Lower lobe of right lung (tissue), 2 donors: Measurements from ENCODE around the gene LETMD1. TPM values are rescaled to one million over a fixed set of nuclear protein-coding genes. Genes with fewer than 3 reads are reported as not detected.

Source experiments
- ATAC-seq, 2 donors: fragments of 200-7000 bp; cut with Tn5 transposase; one replicate each; pipeline ENCODE4 v1.9.1; 2020 to 2022; ENCODE audit warnings: mild to moderate bottlenecking in 2 of 2, moderate library complexity in 2 of 2
- DNase-seq: peaks from one replicate; pipeline ENCODE4 v3.0.0-alpha.2; 2020
- H3K27ac ChIP-seq: fragments of 200-600 bp; one replicate; pipeline ENCODE4 v1.8.0; 2022
- H3K27me3 ChIP-seq: fragments of 200-600 bp; one replicate; pipeline ENCODE4 v1.8.0; 2022; ENCODE audit warnings: low read depth
- H3K36me3 ChIP-seq: fragments of 200-600 bp; one replicate; pipeline ENCODE4 v1.8.0; 2022; ENCODE audit warnings: mild to moderate bottlenecking
- H3K4me1 ChIP-seq: fragments of 200-600 bp; one replicate; pipeline ENCODE4 v1.8.0; 2022
- H3K4me3 ChIP-seq: fragments of 200-600 bp; one replicate; pipeline ENCODE4 v1.8.0; 2022; ENCODE audit warnings: mild to moderate bottlenecking
- H3K9me3 ChIP-seq: fragments of 200-600 bp; one replicate; pipeline ENCODE4 v1.8.0; 2022
- intact Hi-C: fragments of 100-400 bp; cut with DNase I; formaldehyde crosslinking; loops from one replicate; pipeline ENCODE4 v1.11.0; 2022
- long read RNA-seq: library from polyadenylated mRNA; unstranded; transcript quantifications from one replicate; pipeline ENCODE4 v2.0.0, GENCODE V29; 2021
- total RNA-seq: library from RNA; stranded (reverse); fragmentation: NEBNext Ultra II Directional; extraction: Animal tissue kit (Norgen Biotek cat#: 25700); gene quantifications from one replicate; pipeline ENCODE4 v1.2.1, GENCODE V29; 2021
- TF ChIP-seq, protein P1 (sequence below): fragments of 200-600 bp; IDR thresholded peaks from one replicate; pipeline ENCODE4 v1.8.0; 2022; ENCODE audit warnings: antibody characterized with exemption, mild to moderate bottlenecking
- donor health status: DM: no; HTN: yes; CAD: no; lungs with severe emphysema.

Gene LETMD1, protein sequence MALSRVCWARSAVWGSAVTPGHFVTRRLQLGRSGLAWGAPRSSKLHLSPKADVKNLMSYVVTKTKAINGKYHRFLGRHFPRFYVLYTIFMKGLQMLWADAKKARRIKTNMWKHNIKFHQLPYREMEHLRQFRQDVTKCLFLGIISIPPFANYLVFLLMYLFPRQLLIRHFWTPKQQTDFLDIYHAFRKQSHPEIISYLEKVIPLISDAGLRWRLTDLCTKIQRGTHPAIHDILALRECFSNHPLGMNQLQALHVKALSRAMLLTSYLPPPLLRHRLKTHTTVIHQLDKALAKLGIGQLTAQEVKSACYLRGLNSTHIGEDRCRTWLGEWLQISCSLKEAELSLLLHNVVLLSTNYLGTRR
- total RNA-seq, result 69.6 TPM
- long read RNA-seq, transcript LETMD1-206 (6 exons, 1,665 nt), result minor isoform, 7 of 80 reads
- long read RNA-seq, transcript LETMD1-221 (5 exons, 1,480 nt), result minor isoform, 16 of 80 reads
- long read RNA-seq, transcript LETMD1-201 (9 exons, 2,112 nt), result major isoform, 32 of 80 reads
- long read RNA-seq, partial matches to known transcripts, result 2 of 80 reads
- long read RNA-seq, other reads (novel, unspliced or antisense), result 18 of 80 reads

DNA sequence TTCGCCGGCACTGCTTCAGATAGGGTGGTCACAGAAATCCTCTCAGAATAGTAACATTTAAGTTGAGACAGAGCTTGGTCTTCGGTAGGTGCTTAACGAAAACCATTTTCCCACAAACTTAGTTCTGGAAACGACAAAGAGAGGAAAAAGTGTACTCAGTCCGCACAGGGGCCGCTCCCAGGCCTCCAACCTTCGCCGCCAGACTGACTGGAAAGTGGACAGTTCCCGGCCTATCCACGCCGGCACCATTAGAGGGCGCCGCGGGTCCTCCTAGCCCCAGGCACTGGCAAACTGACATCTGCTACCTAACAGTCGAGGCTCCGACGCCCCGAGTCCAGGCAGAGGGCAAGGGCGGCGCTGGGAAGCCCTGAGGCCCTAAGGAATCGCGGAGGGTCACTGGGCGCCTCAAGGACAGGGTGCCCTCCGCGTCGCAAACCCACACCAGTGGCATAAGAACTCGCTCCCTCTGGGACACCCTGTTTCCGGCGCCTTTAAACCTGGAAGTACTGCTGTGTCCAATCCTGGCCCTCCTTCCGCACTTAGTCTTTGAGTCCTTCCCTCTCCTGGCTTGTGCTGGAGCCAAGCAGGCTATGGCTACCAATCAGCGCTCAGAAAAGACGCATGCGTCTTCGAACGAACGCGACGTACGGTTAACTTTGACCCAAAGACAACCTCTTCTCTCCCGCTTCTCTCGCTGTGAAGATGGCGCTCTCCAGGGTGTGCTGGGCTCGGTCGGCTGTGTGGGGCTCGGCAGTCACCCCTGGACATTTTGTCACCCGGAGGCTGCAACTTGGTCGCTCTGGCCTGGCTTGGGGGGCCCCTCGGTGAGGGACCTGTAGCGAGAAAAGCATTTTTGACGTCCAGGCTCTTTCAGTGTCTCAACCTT, at the start of gene LETMD1:
TSS of gene LETMD1 (plus strand) at position 673 of the 886 bp plus-strand sequence. CDS start at position 703, 30 bp downstream.
- TF ChIP-seq, protein P1, sequence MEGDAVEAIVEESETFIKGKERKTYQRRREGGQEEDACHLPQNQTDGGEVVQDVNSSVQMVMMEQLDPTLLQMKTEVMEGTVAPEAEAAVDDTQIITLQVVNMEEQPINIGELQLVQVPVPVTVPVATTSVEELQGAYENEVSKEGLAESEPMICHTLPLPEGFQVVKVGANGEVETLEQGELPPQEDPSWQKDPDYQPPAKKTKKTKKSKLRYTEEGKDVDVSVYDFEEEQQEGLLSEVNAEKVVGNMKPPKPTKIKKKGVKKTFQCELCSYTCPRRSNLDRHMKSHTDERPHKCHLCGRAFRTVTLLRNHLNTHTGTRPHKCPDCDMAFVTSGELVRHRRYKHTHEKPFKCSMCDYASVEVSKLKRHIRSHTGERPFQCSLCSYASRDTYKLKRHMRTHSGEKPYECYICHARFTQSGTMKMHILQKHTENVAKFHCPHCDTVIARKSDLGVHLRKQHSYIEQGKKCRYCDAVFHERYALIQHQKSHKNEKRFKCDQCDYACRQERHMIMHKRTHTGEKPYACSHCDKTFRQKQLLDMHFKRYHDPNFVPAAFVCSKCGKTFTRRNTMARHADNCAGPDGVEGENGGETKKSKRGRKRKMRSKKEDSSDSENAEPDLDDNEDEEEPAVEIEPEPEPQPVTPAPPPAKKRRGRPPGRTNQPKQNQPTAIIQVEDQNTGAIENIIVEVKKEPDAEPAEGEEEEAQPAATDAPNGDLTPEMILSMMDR, result peak; percentile 92
- peaks cover 33% of the 10 kb centered on the region for H3K36me3 ChIP-seq
- H3K27ac ChIP-seq, result peak within 1 kb of the TSS; percentile 92
- peaks cover 31% of the 10 kb centered on the region for H3K4me1 ChIP-seq
- H3K9me3 ChIP-seq, result no peaks in the 10 kb centered on the region
- H3K4me3 ChIP-seq, result peak within 1 kb of the TSS; percentile 83
- intact Hi-C loops, result no loop called here
- ATAC-seq, result peak; percentile 99
- H3K27me3 ChIP-seq, result no peaks in the 10 kb centered on the region
- DNase-seq, result peak; percentile 93

DNA sequence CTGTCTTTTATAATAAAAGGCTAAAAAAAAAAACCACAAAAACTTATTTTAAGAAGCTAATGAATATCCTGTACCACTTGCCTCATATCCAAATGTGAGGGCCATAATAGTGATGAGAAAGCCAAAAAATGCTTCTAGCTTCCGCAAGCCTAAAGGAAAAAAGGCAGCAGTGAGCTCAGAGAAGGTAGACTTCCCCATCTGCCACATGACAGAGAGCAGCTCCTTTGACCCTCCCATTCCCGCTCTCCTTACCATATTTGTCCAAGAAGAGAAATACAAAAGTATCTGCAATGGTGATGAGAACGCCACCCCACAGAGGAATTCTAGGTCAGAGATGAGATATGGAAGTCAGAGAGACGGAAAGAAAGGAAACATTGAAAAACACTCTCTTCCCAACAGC, 49.0 kb upstream of the LETMD1 start:
- Histone ChIP-seq H3K36me3 (peaks cover 96% of the 10 kb centered on the region), H3K27ac (no peak overlapping the region), H3K9me3 (no peaks in the 10 kb centered on the region), H3K4me3 (no peak overlapping the region), H3K27me3 (no peaks in the 10 kb centered on the region), H3K4me1 (no peaks in the 10 kb centered on the region)
- peak in 1 of 2 donors; percentile 42 for ATAC-seq
- TF ChIP-seq, protein P1, result no peak
- intact Hi-C loops, result no loop called here
- DNase-seq, result no peak

DNA sequence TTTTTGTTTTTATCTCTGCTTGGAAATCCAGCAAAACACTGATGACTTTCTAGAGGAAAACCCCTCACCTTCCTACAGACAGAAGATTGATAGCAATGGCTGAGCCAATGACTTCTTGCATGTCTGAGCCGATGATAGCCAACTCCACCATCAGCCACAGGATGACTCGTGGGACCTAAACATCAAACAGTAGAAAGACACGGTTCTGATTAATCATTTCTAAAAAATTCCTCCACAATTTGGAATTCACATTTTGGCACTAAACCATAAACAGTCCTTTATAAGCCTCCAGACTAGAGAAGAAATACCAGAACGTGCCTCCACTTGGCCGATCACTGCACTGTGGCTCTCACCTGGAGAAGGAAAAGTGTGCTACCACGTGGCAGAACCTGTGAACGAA, 47.9 kb upstream of the LETMD1 start:
- intact Hi-C loops, result no loop called here
- H3K36me3 ChIP-seq, result peaks cover 96% of the 10 kb centered on the region
- no peak for ATAC-seq

DNA sequence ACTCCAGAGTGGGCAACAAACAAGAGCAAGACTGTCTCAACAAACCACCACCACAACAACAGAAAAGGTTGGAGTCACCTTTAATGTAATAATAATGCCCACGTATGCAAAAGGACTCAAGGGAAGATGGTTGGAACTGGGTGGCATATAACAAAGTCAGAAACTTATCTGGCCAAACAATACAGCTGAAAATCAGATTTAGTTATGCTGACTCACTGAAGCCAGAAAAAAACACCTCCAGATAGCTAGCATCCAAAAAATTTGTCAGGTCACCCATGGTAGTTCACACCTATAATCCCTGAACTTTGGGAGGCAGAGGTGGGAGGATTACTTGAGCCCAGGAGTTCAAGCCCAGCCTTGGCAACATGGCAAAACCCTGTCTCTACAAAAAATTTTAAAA, 46.3 kb upstream of the LETMD1 start:
- intact Hi-C loops, result no loop called here
- Histone ChIP-seq H3K9me3 (no peaks in the 10 kb centered on the region), H3K36me3 (peaks cover 95% of the 10 kb centered on the region), H3K27ac (no peak overlapping the region), H3K27me3 (no peaks in the 10 kb centered on the region), H3K4me3 (no peak overlapping the region), H3K4me1 (peaks cover 16% of the 10 kb centered on the region)
- no peak for DNase-seq
- TF ChIP-seq, protein P1, result no peak
- no peak for ATAC-seq

More for the DNA sequence above, 47.9 kb upstream of the LETMD1 start:
- H3K27ac ChIP-seq, result no peak overlapping the region
- no peak for DNase-seq
- H3K27me3 ChIP-seq, result no peaks in the 10 kb centered on the region
- peaks cover 2% of the 10 kb centered on the region for H3K4me1 ChIP-seq
- TF ChIP-seq, protein P1, result no peak
- no peaks in the 10 kb centered on the region for H3K9me3 ChIP-seq
- H3K4me3 ChIP-seq, result no peak overlapping the region

DNA sequence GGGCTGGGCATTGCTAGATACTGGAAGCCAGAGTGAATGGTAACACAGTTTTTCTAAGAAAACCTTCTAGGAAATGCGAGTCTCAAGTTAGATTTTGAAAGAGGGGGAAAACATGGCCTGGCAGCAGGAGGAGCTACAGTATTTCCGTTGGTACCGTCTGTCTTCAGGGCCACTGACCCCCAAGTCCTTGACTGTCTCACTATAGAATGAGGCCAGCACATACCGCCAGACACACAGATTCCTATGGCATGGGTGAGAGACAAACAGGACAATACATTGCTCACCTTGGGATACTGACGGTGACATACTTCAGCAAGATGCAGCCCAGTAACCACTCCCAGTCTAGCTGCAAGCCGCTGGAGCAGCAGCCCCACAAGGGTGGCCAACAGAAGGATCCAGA, 43.6 kb upstream of the LETMD1 start:
- Histone ChIP-seq H3K27ac (no peak overlapping the region), H3K4me3 (no peak overlapping the region), H3K4me1 (peaks cover 23% of the 10 kb centered on the region), H3K27me3 (no peaks in the 10 kb centered on the region), H3K36me3 (peaks cover 80% of the 10 kb centered on the region), H3K9me3 (no peaks in the 10 kb centered on the region)
- TF ChIP-seq, protein P1, result no peak
- intact Hi-C loops, result no loop called here
- DNase-seq, result no peak
- no peak for ATAC-seq
